Kidney epithelial cell (primary cell): ENCODE data around the gene ZMIZ1. TPM values are rescaled to one million over a fixed set of nuclear protein-coding genes. Genes with fewer than 3 reads are reported as not detected.

ENCODE experiments used
- DNase-seq: peaks from one replicate; pipeline ENCODE4 v3.0.0-alpha.2; 2010; ENCODE audit warnings: low read depth
- H3K27me3 ChIP-seq: 2 replicates; pipeline ENCODE4 v1.6.0; 2011; ENCODE audit warnings: low read length; ENCODE audit not compliant: control insufficient read depth, insufficient read depth
- H3K36me3 ChIP-seq: 2 replicates; pipeline ENCODE4 v1.5.1; 2011; ENCODE audit warnings: low read length; ENCODE audit not compliant: control insufficient read depth, insufficient read depth
- H3K4me3 ChIP-seq: 2 replicates; pipeline ENCODE4 v1.5.1; 2011; ENCODE audit warnings: low read depth, mild to moderate bottlenecking, control low read depth, low read length
- CTCF ChIP-seq: IDR thresholded peaks from 2 replicates; pipeline ENCODE4 v1.5.1; 2011; ENCODE audit warnings: mild to moderate bottlenecking, moderate library complexity, low read length, control low read depth, inconsistent platforms; ENCODE audit not compliant: insufficient read depth, poor library complexity, severe bottlenecking
- total RNA-seq: library from RNA; depleted of rRNA; stranded (reverse); fragments of >200 nt; gene quantifications from 2 replicates; pipeline ENCODE4 v1.2.3, GENCODE V29; 2015

The ZMIZ1 gene
- total RNA-seq, 1 donor from 2014 or later = 57.5 TPM

GRCh38 chr10:79187121-79187940 is 118.6 kb downstream of the ZMIZ1 start:
- H3K27me3 ChIP-seq = no peaks in the 10 kb centered on the region
- H3K36me3 ChIP-seq = no peaks in the 10 kb centered on the region
- no peak overlapping the region for H3K4me3 ChIP-seq
- DNase-seq = no peak
- TF ChIP-seq CTCF = no peak

GRCh38 chr10:79188154-79188965 is 119.6 kb downstream of the ZMIZ1 start:
- DNase-seq = no peak
- no peak for TF ChIP-seq CTCF
- Histone ChIP-seq H3K27me3 (no peaks in the 10 kb centered on the region), H3K4me3 (no peak overlapping the region), H3K36me3 (no peaks in the 10 kb centered on the region)

- no peak overlapping the region for H3K4me3 ChIP-seq
- no peak for DNase-seq
- H3K36me3 ChIP-seq = no peaks in the 10 kb centered on the region
- no peaks in the 10 kb centered on the region for H3K27me3 ChIP-seq
- no peak for TF ChIP-seq CTCF
These were observed 120.4 kb downstream of the ZMIZ1 start for GRCh38 chr10:79189181-79189580.

- H3K36me3 ChIP-seq = no peaks in the 10 kb centered on the region
- no peak for TF ChIP-seq CTCF
- H3K27me3 ChIP-seq = no peaks in the 10 kb centered on the region
- H3K4me3 ChIP-seq = no peak overlapping the region
- DNase-seq = no peak
These were observed 121.2 kb downstream of the ZMIZ1 start for GRCh38 chr10:79189853-79190435.

- TF ChIP-seq CTCF = no peak
These were observed 122.0 kb downstream of the ZMIZ1 start for GRCh38 chr10:79190740-79191261.

More at GRCh38 chr10:79190740-79191261, 122.0 kb downstream of the ZMIZ1 start:
- Histone ChIP-seq H3K27me3 (no peaks in the 10 kb centered on the region), H3K4me3 (no peak overlapping the region), H3K36me3 (no peaks in the 10 kb centered on the region)
- DNase-seq = no peak
